Measurements from ENCODE around the gene SLC6A14.

- no peak for TF ChIP-seq CTCF (conservative IDR thresholded peaks at IDR 0.05)
- no peak for TF ChIP-seq EZH2 (IDR thresholded peaks at IDR 0.05; ENCODE audit: low read depth)
Measured at GRCh38 chrX:116409219-116409618, 27.2 kb upstream of the SLC6A14 start.

Data from PC-9 (cell line).